Measurements from ENCODE around the gene PCYT1B.

- TF ChIP-seq ZNF514 (tag by site-specific recombination; IDR thresholded peaks at IDR 0.05) = no peak
- TF ChIP-seq, protein P1, sequence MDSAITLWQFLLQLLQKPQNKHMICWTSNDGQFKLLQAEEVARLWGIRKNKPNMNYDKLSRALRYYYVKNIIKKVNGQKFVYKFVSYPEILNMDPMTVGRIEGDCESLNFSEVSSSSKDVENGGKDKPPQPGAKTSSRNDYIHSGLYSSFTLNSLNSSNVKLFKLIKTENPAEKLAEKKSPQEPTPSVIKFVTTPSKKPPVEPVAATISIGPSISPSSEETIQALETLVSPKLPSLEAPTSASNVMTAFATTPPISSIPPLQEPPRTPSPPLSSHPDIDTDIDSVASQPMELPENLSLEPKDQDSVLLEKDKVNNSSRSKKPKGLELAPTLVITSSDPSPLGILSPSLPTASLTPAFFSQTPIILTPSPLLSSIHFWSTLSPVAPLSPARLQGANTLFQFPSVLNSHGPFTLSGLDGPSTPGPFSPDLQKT (IDR thresholded peaks at IDR 0.05; ENCODE audit: borderline replicate concordance, low read depth, low read length) = no peak
- TF ChIP-seq, protein P2, sequence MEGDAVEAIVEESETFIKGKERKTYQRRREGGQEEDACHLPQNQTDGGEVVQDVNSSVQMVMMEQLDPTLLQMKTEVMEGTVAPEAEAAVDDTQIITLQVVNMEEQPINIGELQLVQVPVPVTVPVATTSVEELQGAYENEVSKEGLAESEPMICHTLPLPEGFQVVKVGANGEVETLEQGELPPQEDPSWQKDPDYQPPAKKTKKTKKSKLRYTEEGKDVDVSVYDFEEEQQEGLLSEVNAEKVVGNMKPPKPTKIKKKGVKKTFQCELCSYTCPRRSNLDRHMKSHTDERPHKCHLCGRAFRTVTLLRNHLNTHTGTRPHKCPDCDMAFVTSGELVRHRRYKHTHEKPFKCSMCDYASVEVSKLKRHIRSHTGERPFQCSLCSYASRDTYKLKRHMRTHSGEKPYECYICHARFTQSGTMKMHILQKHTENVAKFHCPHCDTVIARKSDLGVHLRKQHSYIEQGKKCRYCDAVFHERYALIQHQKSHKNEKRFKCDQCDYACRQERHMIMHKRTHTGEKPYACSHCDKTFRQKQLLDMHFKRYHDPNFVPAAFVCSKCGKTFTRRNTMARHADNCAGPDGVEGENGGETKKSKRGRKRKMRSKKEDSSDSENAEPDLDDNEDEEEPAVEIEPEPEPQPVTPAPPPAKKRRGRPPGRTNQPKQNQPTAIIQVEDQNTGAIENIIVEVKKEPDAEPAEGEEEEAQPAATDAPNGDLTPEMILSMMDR (tag by site-specific recombination; IDR thresholded peaks at IDR 0.05) = no peak
- no peak for TF ChIP-seq REPIN1 (tag by site-specific recombination; IDR thresholded peaks at IDR 0.05; ENCODE audit: low read depth)
- no peak for TF ChIP-seq ZNF214 (tag by site-specific recombination; IDR thresholded peaks at IDR 0.05; ENCODE audit: borderline replicate concordance)
- TF ChIP-seq ZNF114 (tag by site-specific recombination; IDR thresholded peaks at IDR 0.05) = no peak
- TF ChIP-seq ZNF138 (tag by site-specific recombination; IDR thresholded peaks at IDR 0.05; ENCODE audit: borderline replicate concordance) = no peak
- TF ChIP-seq ZNF660 (tag by site-specific recombination; IDR thresholded peaks at IDR 0.05) = no peak
- no peak for TF ChIP-seq TRIM28 (IDR thresholded peaks at IDR 0.05; ENCODE audit: borderline replicate concordance, low read length)
- TF ChIP-seq ZNF513 (tag by site-specific recombination; IDR thresholded peaks at IDR 0.05) = no peak
Observed at GRCh38 chrX:24603191-24603590, 44.0 kb downstream of the PCYT1B start.
